SK-N-MC (cell line): ENCODE data around the gene HINT3.

ENCODE experiments used
- EZH2 ChIP-seq: fragments of 200-600 bp; sonication (generic); IDR thresholded peaks from one replicate; pipeline ENCODE4 v1.6.1; 2017; ENCODE audit warnings: antibody characterized with exemption
- POLR2AphosphoS5 ChIP-seq: IDR thresholded peaks from 2 replicates; pipeline ENCODE4 v1.6.1; 2012; ENCODE audit warnings: mild to moderate bottlenecking, low read depth, low read length, borderline replicate concordance

DNA sequence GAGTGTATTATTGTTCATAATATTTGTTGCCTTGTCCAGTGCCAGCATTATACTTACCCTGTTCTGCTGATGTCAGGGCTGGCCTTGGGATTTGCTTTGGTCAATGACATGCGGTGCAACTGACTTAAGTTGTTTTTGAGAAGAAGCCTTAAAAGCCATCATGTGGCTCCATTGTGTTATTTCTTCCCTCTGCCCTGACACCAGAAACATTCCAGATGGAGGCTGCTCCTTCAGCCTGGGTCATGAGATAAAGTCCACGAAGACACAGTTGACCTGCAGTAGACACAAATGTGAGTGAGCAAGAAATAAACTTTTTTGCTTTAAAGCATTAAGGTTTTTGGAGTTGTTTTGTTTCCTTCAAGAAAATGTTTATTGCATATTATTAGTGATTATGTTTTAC is 7.5 kb upstream of the HINT3 start:
- no peak for TF ChIP-seq POLR2AphosphoS5
- no peak for TF ChIP-seq EZH2
